Dedifferentiated amniotic fluid mesenchymal stem cell (primary cell): Measurements from ENCODE around the gene CLNK.

Experiments used
- DNase-seq: peaks from one replicate; pipeline ENCODE4 v3.0.0-alpha.2; 2016; ENCODE audit errors: extremely low spot score

Gene CLNK

GRCh38 chr4:10701161-10701560 lies 16.6 kb upstream of the CLNK start:
- no peak for DNase-seq

- no peak for DNase-seq
These were observed 13.6 kb upstream of the CLNK start for GRCh38 chr4:10698172-10698571.

GRCh38 chr4:10697086-10697485 lies 12.5 kb upstream of the CLNK start:
- DNase-seq = no peak

GRCh38 chr4:10696253-10696652 lies 11.7 kb upstream of the CLNK start:
- no peak for DNase-seq

GRCh38 chr4:10694828-10695209 lies 10.3 kb upstream of the CLNK start:
- DNase-seq = no peak

GRCh38 chr4:10694151-10694827 lies 9.7 kb upstream of the CLNK start:
- DNase-seq = no peak

- DNase-seq = no peak
These were observed 7.1 kb upstream of the CLNK start for GRCh38 chr4:10691651-10692050.

GRCh38 chr4:10690185-10690907 lies 5.8 kb upstream of the CLNK start:
- DNase-seq = no peak

- no peak for DNase-seq
These were observed 4.3 kb upstream of the CLNK start for GRCh38 chr4:10688846-10689245.

- no peak for DNase-seq
These were observed 3.5 kb upstream of the CLNK start for GRCh38 chr4:10688022-10688421.

GRCh38 chr4:10687526-10687925 lies 3.0 kb upstream of the CLNK start:
- DNase-seq = no peak

GRCh38 chr4:10682397-10682796 lies 2.2 kb downstream of the CLNK start:
- no peak for DNase-seq

GRCh38 chr4:10677796-10678497 lies 6.6 kb downstream of the CLNK start:
- DNase-seq = no peak

- DNase-seq = no peak
These were observed 10.7 kb downstream of the CLNK start for GRCh38 chr4:10673817-10674369.

GRCh38 chr4:10672379-10672778 lies 12.2 kb downstream of the CLNK start:
- no peak for DNase-seq

- DNase-seq = no peak
These were observed 12.8 kb downstream of the CLNK start for GRCh38 chr4:10671799-10672198.

GRCh38 chr4:10671366-10671765 lies 13.2 kb downstream of the CLNK start:
- DNase-seq = no peak

GRCh38 chr4:10670321-10670720 lies 14.2 kb downstream of the CLNK start:
- no peak for DNase-seq

GRCh38 chr4:10667701-10668326 lies 16.8 kb downstream of the CLNK start:
- DNase-seq = no peak

- no peak for DNase-seq
These were observed 18.0 kb downstream of the CLNK start for GRCh38 chr4:10666616-10667015.

GRCh38 chr4:10664408-10664807 lies 20.2 kb downstream of the CLNK start:
- DNase-seq = peak; percentile 45

GRCh38 chr4:10662937-10663336 lies 21.6 kb downstream of the CLNK start:
- DNase-seq = no peak
